Esophagus muscularis mucosa (tissue), 3 donors: ENCODE data around the gene IL6.

ENCODE experiments used
- POLR2A ChIP-seq: fragments of 450-650 bp; IDR thresholded peaks from one replicate; pipeline ENCODE4 v1.6.1; 2017; ENCODE audit warnings: antibody characterized with exemption, moderate library complexity, mild to moderate bottlenecking, low read depth
- TF ChIP-seq, protein P1 (sequence below), 3 experiments: fragments of 200-600 bp in 2 of 3; fragments of 450-650 bp in 1 of 3; sonication (generic) in 2 of 3; IDR thresholded peaks; one replicate each; pipeline ENCODE4 v1.5.1; 2017 to 2019; ENCODE audit warnings: antibody characterized with exemption in 3 of 3, mild to moderate bottlenecking in 2 of 3, moderate library complexity in 1 of 3

DNA sequence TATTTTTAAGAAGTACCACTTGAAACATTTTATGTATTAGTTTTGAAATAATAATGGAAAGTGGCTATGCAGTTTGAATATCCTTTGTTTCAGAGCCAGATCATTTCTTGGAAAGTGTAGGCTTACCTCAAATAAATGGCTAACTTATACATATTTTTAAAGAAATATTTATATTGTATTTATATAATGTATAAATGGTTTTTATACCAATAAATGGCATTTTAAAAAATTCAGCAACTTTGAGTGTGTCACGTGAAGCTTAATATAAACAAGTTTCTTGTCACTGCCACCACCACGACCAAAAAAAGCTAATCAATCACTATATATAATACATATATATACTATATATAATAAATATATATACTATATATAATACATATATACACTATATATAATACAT, 4.8 kb downstream of the IL6 start:
- TF ChIP-seq, protein P1, sequence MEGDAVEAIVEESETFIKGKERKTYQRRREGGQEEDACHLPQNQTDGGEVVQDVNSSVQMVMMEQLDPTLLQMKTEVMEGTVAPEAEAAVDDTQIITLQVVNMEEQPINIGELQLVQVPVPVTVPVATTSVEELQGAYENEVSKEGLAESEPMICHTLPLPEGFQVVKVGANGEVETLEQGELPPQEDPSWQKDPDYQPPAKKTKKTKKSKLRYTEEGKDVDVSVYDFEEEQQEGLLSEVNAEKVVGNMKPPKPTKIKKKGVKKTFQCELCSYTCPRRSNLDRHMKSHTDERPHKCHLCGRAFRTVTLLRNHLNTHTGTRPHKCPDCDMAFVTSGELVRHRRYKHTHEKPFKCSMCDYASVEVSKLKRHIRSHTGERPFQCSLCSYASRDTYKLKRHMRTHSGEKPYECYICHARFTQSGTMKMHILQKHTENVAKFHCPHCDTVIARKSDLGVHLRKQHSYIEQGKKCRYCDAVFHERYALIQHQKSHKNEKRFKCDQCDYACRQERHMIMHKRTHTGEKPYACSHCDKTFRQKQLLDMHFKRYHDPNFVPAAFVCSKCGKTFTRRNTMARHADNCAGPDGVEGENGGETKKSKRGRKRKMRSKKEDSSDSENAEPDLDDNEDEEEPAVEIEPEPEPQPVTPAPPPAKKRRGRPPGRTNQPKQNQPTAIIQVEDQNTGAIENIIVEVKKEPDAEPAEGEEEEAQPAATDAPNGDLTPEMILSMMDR (IDR thresholded peaks at IDR 0.05) = no peak
- TF ChIP-seq POLR2A = no peak
